Right renal pelvis (tissue), 4 donors: Measurements from ENCODE around the gene MEIS1. TPM values are rescaled to one million over a fixed set of nuclear protein-coding genes. Genes with fewer than 3 reads are reported as not detected.
A peak's percentile ranks its signal among the peaks of the same experiment; 100 is the strongest.

ENCODE experiments used
- DNase-seq, 4 donors: peaks; one replicate each; pipeline ENCODE4 v3.0.0-alpha.2; 2013; ENCODE audit warnings: low read depth in 4 of 4, low spot score in 3 of 4, missing footprints in 1 of 4
- polyA plus RNA-seq, 4 donors: library from polyadenylated mRNA; unstranded; fragments of 120-200 nt; gene quantifications; one replicate each; pipeline ENCODE4 v1.2.1, GENCODE V29; 2013; ENCODE audit not compliant: insufficient read length in 4 of 4

Gene MEIS1
- polyA plus RNA-seq, 4 donors: 100 to 142 (median 115) TPM

- no peak for DNase-seq
Measured at GRCh38 chr2:66497431-66498288, 62.7 kb downstream of the MEIS1 start.

GRCh38 chr2:66498289-66498975 is 63.5 kb downstream of the MEIS1 start:
- no peak for DNase-seq

GRCh38 chr2:66501267-66501666 is 66.3 kb downstream of the MEIS1 start:
- no peak for DNase-seq

GRCh38 chr2:66506265-66506664 is 71.3 kb downstream of the MEIS1 start:
- no peak for DNase-seq

DNA sequence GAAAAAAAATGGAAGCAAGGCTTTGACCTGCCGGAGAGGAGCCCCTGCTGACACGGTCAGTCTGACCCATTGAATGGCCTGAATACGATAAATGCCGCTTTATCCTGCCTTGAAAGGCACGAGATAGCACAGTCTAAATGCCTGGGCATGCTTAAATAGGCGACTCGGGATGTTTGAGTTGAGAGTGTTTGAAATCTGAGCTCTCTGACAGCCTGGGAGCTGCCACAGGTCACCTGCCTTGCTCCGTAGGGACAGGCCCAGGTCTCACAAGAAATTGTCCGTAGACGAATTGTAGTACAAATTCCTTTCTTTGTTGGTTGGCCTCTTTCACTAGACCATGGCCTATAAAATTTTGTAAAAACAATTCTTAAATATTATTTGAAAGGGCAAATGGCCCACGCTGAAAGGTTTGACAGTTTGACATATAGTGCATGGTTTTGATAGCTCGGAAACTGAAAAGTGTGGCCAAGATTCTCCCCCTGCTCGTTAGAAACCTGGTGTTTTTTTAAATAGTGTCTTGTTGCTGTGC is 72.8 kb downstream of the MEIS1 start:
- peak in 3 of 4 donors; percentile 38 to 53 (median 44) for DNase-seq

DNA sequence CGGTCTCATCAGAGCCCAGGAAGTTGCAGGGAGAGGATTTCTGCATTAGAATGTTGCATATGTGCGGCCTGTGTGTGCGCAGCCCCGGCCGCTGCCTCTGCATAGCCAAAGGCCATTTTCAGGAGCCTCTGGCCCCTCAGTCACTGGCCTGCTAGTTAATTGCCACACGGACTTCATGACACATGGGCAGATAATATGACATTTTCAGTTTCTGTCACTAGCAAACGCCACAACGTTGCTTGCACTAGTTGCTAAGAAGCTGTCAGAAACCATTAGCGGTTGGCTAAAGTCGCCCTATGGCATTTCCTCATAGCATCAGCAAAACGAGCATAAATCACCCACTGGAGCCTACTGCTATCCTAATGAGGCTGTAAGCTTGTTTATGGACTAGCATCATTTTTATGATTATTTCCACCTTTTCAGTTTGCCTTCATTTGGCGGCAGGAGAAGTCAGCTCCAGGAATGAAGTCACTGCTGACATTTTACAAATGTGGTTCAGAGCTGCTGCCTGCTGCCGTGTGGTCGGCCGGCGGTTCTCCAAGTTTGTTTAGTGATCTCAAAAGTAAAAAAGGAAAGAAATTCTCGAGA is 73.7 kb downstream of the MEIS1 start:
- DNase-seq: no peak

DNA sequence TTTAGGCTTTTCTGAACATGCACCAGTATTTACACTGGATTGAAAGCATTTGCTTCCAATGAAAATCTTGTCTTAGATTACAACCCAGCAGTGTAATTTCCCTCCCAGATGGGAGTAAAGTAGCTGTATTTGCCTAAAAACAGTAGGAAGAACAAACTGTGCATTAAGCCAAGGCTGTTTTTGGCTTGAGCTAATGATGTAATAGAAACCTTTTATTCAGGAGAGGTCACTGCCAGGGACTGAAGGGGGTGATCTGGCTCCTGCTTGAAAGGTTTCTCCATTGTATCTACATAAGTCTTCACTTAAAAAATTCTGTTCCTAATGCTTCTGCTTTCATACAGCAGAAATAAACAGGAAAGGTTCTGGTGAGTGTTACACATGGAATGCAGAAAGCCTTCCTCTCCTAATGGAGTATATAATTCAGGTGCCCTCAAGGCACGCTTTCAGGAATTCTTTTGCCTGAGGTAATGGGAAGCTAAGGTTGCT is 74.4 kb downstream of the MEIS1 start:
- no peak for DNase-seq

GRCh38 chr2:66512626-66513025 is 77.7 kb downstream of the MEIS1 start:
- DNase-seq: no peak

- no peak for DNase-seq
Measured at GRCh38 chr2:66515743-66516142, 80.8 kb downstream of the MEIS1 start.

DNA sequence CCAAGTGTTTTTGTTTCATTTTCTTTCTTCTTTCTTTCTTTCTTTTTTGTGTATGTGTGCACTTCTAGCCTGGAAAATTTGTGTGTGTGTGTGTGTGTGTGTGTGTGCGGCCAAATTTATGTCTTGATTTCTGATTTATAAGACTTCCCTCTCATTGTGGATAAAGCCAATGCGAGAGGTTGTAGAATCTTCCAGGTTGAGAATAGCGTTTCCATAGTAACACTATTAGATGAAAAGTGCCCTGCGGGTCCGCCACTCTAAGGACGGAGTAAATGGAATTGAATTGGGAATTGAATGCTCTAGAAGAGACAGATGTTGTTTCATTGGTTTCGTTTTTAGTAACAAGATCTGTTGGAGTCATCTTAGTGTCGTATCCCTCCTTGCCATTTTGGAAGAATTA is 81.6 kb downstream of the MEIS1 start:
- no peak for DNase-seq

- no peak for DNase-seq
Measured at GRCh38 chr2:66517772-66518171, 82.8 kb downstream of the MEIS1 start.

GRCh38 chr2:66519264-66519843 is 84.4 kb downstream of the MEIS1 start:
- DNase-seq: no peak

- no peak for DNase-seq
Measured at GRCh38 chr2:66521291-66521922, 86.5 kb downstream of the MEIS1 start.

GRCh38 chr2:66522611-66523376 is 87.9 kb downstream of the MEIS1 start:
- no peak for DNase-seq

- no peak for DNase-seq
Measured at GRCh38 chr2:66523377-66523969, 88.5 kb downstream of the MEIS1 start.

GRCh38 chr2:66523990-66524389 is 89.1 kb downstream of the MEIS1 start:
- no peak for DNase-seq

- DNase-seq: no peak
Measured at GRCh38 chr2:66525606-66526005, 90.7 kb downstream of the MEIS1 start.

GRCh38 chr2:66526180-66526579 is 91.3 kb downstream of the MEIS1 start:
- DNase-seq: no peak
